Measurements from ENCODE around the gene CKMT2. TPM values are rescaled to one million over a fixed set of nuclear protein-coding genes. Genes with fewer than 3 reads are reported as not detected.
A peak's percentile ranks its signal among the peaks of the same experiment; 100 is the strongest.

Gene CKMT2
- total RNA-seq, 2 donors from 2014 or later, result 0.40 to 2.0 TPM

GRCh38 chr5:81189875-81190498 lies 43.1 kb upstream of the CKMT2 start:
- H3K4me1 ChIP-seq, result no peaks in the 10 kb centered on the region
- H3K27ac ChIP-seq, result no peak overlapping the region
- no peaks in the 10 kb centered on the region for H3K27me3 ChIP-seq
- intact Hi-C loops (cut with DNase I), result loop anchor here (10.0 kb wide), 2 partner anchors 475 to 505 kb away; no protein-coding TSS in a partner anchor
- H3K9ac ChIP-seq (ENCODE audit: low read depth in 2 of 2, low read length in 2 of 2), result no peak overlapping the region
- no peak for DNase-seq
- H3K4me3 ChIP-seq, result no peak overlapping the region
- no peak for TF ChIP-seq CTCF (IDR thresholded peaks at IDR 0.05)
- H3K9me3 ChIP-seq, result no peaks in the 10 kb centered on the region
- no peaks in the 10 kb centered on the region for H3K36me3 ChIP-seq

GRCh38 chr5:81191726-81192372 lies 41.3 kb upstream of the CKMT2 start:
- Histone ChIP-seq H3K4me1 (no peaks in the 10 kb centered on the region), H3K27ac (no peak overlapping the region), H3K9ac (ENCODE audit: low read depth in 2 of 2, low read length in 2 of 2) (no peak overlapping the region), H3K27me3 (no peaks in the 10 kb centered on the region), H3K4me3 (no peak overlapping the region), H3K36me3 (no peaks in the 10 kb centered on the region), H3K9me3 (no peaks in the 10 kb centered on the region)
- no peak for DNase-seq
- intact Hi-C loops (cut with DNase I), result loop anchor here (10.0 kb wide), 2 partner anchors 477 to 507 kb away; no protein-coding TSS in a partner anchor
- TF ChIP-seq CTCF (IDR thresholded peaks at IDR 0.05), result no peak

- no peak for DNase-seq
- Histone ChIP-seq H3K9ac (ENCODE audit: low read depth in 2 of 2, low read length in 2 of 2) (no peak overlapping the region), H3K36me3 (no peaks in the 10 kb centered on the region), H3K4me1 (no peaks in the 10 kb centered on the region), H3K4me3 (no peak overlapping the region), H3K27me3 (no peaks in the 10 kb centered on the region), H3K27ac (no peak overlapping the region), H3K9me3 (no peaks in the 10 kb centered on the region)
- TF ChIP-seq CTCF (IDR thresholded peaks at IDR 0.05), result no peak
- intact Hi-C loops (cut with DNase I), result loop anchor here (10.0 kb wide), 2 partner anchors 478 to 508 kb away; no protein-coding TSS in a partner anchor
Observed at GRCh38 chr5:81192373-81192750, 40.8 kb upstream of the CKMT2 start.

GRCh38 chr5:81194633-81195334 lies 38.3 kb upstream of the CKMT2 start:
- no peaks in the 10 kb centered on the region for H3K36me3 ChIP-seq
- H3K4me1 ChIP-seq, result no peaks in the 10 kb centered on the region
- no peaks in the 10 kb centered on the region for H3K9me3 ChIP-seq
- H3K27ac ChIP-seq, result no peak overlapping the region
- DNase-seq, result peak; percentile 83
- no peaks in the 10 kb centered on the region for H3K27me3 ChIP-seq
- no peak overlapping the region for H3K9ac ChIP-seq (ENCODE audit: low read depth in 2 of 2, low read length in 2 of 2)
- H3K4me3 ChIP-seq, result no peak overlapping the region
- TF ChIP-seq CTCF (IDR thresholded peaks at IDR 0.05), result peak; percentile 92
- intact Hi-C loops (cut with DNase I), result loop anchor here (10.0 kb wide), 2 partner anchors 480 to 510 kb away; no protein-coding TSS in a partner anchor

GRCh38 chr5:81195335-81195929 lies 37.7 kb upstream of the CKMT2 start:
- H3K9me3 ChIP-seq, result no peaks in the 10 kb centered on the region
- DNase-seq, result no peak
- no peak overlapping the region for H3K4me3 ChIP-seq
- no peaks in the 10 kb centered on the region for H3K36me3 ChIP-seq
- intact Hi-C loops (cut with DNase I), result loop anchor here (10.0 kb wide), 2 partner anchors 481 to 511 kb away; no protein-coding TSS in a partner anchor
- no peaks in the 10 kb centered on the region for H3K27me3 ChIP-seq
- no peak overlapping the region for H3K9ac ChIP-seq (ENCODE audit: low read depth in 2 of 2, low read length in 2 of 2)
- peak; percentile 23 for TF ChIP-seq CTCF (IDR thresholded peaks at IDR 0.05)
- no peaks in the 10 kb centered on the region for H3K4me1 ChIP-seq
- no peak overlapping the region for H3K27ac ChIP-seq

Data from colonic mucosa (tissue), 4 donors.